Breast epithelium (tissue), 4 donors: ENCODE data around the gene LIN28B. TPM values are rescaled to one million over a fixed set of nuclear protein-coding genes. Genes with fewer than 3 reads are reported as not detected.

ENCODE experiments used
- DNase-seq, 2 donors: peaks; one replicate each; pipeline ENCODE4 v3.0.0-alpha.2; 2019; ENCODE audit warnings: low spot score in 2 of 2
- H3K27ac ChIP-seq, 2 donors: fragments of 200-600 bp; sonication (generic) in 1 of 2; one replicate each; pipeline ENCODE4 v1.5.1; 2016 to 2019; ENCODE audit warnings: mild to moderate bottlenecking in 1 of 2
- H3K27me3 ChIP-seq, 2 donors: fragments of 200-600 bp; sonication (generic) in 1 of 2; one replicate each; pipeline versions ENCODE4 v1.5.1 to v1.6.0; 2017 to 2019; ENCODE audit warnings: control low read depth in 1 of 2, mild to moderate bottlenecking in 1 of 2
- H3K36me3 ChIP-seq: fragments of 200-600 bp; one replicate; pipeline ENCODE4 v1.5.1; 2019
- H3K4me1 ChIP-seq, 2 donors: fragments of 200-600 bp; sonication (generic); one replicate each; pipeline ENCODE4 v1.5.1; 2016 to 2019; ENCODE audit warnings: control low read depth in 1 of 2
- H3K4me3 ChIP-seq, 3 donors: fragments of 200-600 bp; sonication (generic); 1 replicate in 2 of 3; 2 replicates in 1 of 3; pipeline ENCODE4 v1.5.1; 2016 to 2019; ENCODE audit warnings: mild to moderate bottlenecking in 3 of 3, moderate library complexity in 2 of 3
- H3K9me3 ChIP-seq, 2 donors: fragments of 200-600 bp; sonication (generic) in 1 of 2; one replicate each; pipeline ENCODE4 v1.5.1; 2016 to 2019; ENCODE audit warnings: control low read depth in 1 of 2
- CTCF ChIP-seq, 3 donors: fragments of 450-650 bp; IDR thresholded peaks; one replicate each; pipeline ENCODE4 v1.5.1; 2016 to 2017; ENCODE audit warnings: antibody characterized with exemption in 3 of 3, mild to moderate bottlenecking in 3 of 3, moderate library complexity in 3 of 3
- POLR2A ChIP-seq: fragments of 450-650 bp; IDR thresholded peaks from one replicate; pipeline ENCODE4 v1.6.1; 2016; ENCODE audit warnings: antibody characterized with exemption, mild to moderate bottlenecking, moderate library complexity
- POLR2AphosphoS5 ChIP-seq, 3 donors: sonication (generic); formaldehyde crosslinking; IDR thresholded peaks; one replicate each; pipeline ENCODE4 v1.6.1; 2017; ENCODE audit warnings: antibody characterized with exemption in 3 of 3
- intact Hi-C: fragments of 100-400 bp; cut with DNase I; formaldehyde crosslinking; loops from one replicate; pipeline ENCODE4 v1.15.1; 2023; ENCODE audit warnings: low total_unique reads
- total RNA-seq, 3 donors: library from RNA; depleted of rRNA; stranded (reverse); fragments of >200 nt; gene quantifications; one replicate each; pipeline ENCODE4 v1.1.0, GENCODE V29; 2016

LIN28B gene
- total RNA-seq, 3 donors from 2014 or later = not detected

- intact Hi-C loops = no loop called here
- Histone ChIP-seq H3K9me3 (no peaks in the 10 kb centered on the region), H3K4me1 (no peaks in the 10 kb centered on the region), H3K4me3 (no peak overlapping the region), H3K36me3 (no peaks in the 10 kb centered on the region), H3K27me3 (no peaks in the 10 kb centered on the region), H3K27ac (no peak overlapping the region)
- DNase-seq = no peak
- TF ChIP-seq CTCF (IDR thresholded peaks at IDR 0.05) (no peak), POLR2A (no peak), POLR2AphosphoS5 (IDR thresholded peaks at IDR 0.05) (no peak)
These were observed 155.7 kb downstream of the LIN28B start for GRCh38 chr6:105112577-105112976.

- H3K27me3 ChIP-seq = no peaks in the 10 kb centered on the region
- intact Hi-C loops = no loop called here
- no peaks in the 10 kb centered on the region for H3K36me3 ChIP-seq
- no peaks in the 10 kb centered on the region for H3K4me1 ChIP-seq
- TF ChIP-seq POLR2AphosphoS5 (IDR thresholded peaks at IDR 0.05) = no peak
- TF ChIP-seq POLR2A = no peak
- TF ChIP-seq CTCF (IDR thresholded peaks at IDR 0.05) = no peak
- no peak for DNase-seq
- H3K9me3 ChIP-seq = no peaks in the 10 kb centered on the region
- H3K4me3 ChIP-seq = no peak overlapping the region
- no peak overlapping the region for H3K27ac ChIP-seq
These were observed 156.5 kb downstream of the LIN28B start for GRCh38 chr6:105113422-105113821.

GRCh38 chr6:105116150-105116549 is 159.2 kb downstream of the LIN28B start:
- Histone ChIP-seq H3K9me3 (no peaks in the 10 kb centered on the region), H3K27me3 (no peaks in the 10 kb centered on the region), H3K27ac (no peak overlapping the region), H3K4me1 (no peaks in the 10 kb centered on the region), H3K4me3 (no peak overlapping the region), H3K36me3 (no peaks in the 10 kb centered on the region)
- intact Hi-C loops = no loop called here
- no peak for TF ChIP-seq CTCF (IDR thresholded peaks at IDR 0.05)
- no peak for TF ChIP-seq POLR2AphosphoS5 (IDR thresholded peaks at IDR 0.05)
- TF ChIP-seq POLR2A = no peak
- DNase-seq = no peak

- no peak overlapping the region for H3K4me3 ChIP-seq
- no peaks in the 10 kb centered on the region for H3K4me1 ChIP-seq
- intact Hi-C loops = no loop called here
- TF ChIP-seq CTCF (IDR thresholded peaks at IDR 0.05) = no peak
- no peak for TF ChIP-seq POLR2AphosphoS5 (IDR thresholded peaks at IDR 0.05)
- no peak for TF ChIP-seq POLR2A
- no peaks in the 10 kb centered on the region for H3K27me3 ChIP-seq
- H3K36me3 ChIP-seq = no peaks in the 10 kb centered on the region
- no peak overlapping the region for H3K27ac ChIP-seq
- H3K9me3 ChIP-seq = no peaks in the 10 kb centered on the region
- DNase-seq = no peak
These were observed 163.7 kb downstream of the LIN28B start for GRCh38 chr6:105120570-105120969.

- no peak for TF ChIP-seq POLR2A
- intact Hi-C loops = no loop called here
- H3K9me3 ChIP-seq = no peaks in the 10 kb centered on the region
- no peaks in the 10 kb centered on the region for H3K4me1 ChIP-seq
- DNase-seq = no peak
- no peaks in the 10 kb centered on the region for H3K36me3 ChIP-seq
- no peak overlapping the region for H3K27ac ChIP-seq
- no peak overlapping the region for H3K4me3 ChIP-seq
- H3K27me3 ChIP-seq = no peaks in the 10 kb centered on the region
These were observed 165.1 kb downstream of the LIN28B start for GRCh38 chr6:105121981-105122380.

GRCh38 chr6:105122717-105123116 is 165.8 kb downstream of the LIN28B start:
- H3K4me3 ChIP-seq = no peak overlapping the region
- H3K36me3 ChIP-seq = no peaks in the 10 kb centered on the region
- no peak for TF ChIP-seq POLR2A
- TF ChIP-seq CTCF (IDR thresholded peaks at IDR 0.05) = no peak
- no peak for TF ChIP-seq POLR2AphosphoS5 (IDR thresholded peaks at IDR 0.05)
- H3K4me1 ChIP-seq = no peaks in the 10 kb centered on the region
- H3K27me3 ChIP-seq = no peaks in the 10 kb centered on the region
- no peak for DNase-seq
- no peaks in the 10 kb centered on the region for H3K9me3 ChIP-seq
- no peak overlapping the region for H3K27ac ChIP-seq
- intact Hi-C loops = no loop called here
